GM12891 (cell line): ENCODE results near the gene PTPRG.

Experiments
- POLR2A ChIP-seq: IDR thresholded peaks from 2 replicates; pipeline ENCODE4 v1.6.1; 2011; ENCODE audit warnings: low read depth, low read length, control low read depth
- POLR2AphosphoS5 ChIP-seq: IDR thresholded peaks from 2 replicates; pipeline ENCODE4 v1.6.1; 2011; ENCODE audit warnings: low read depth, low read length, control low read depth
- TAF1 ChIP-seq: IDR thresholded peaks from 2 replicates; pipeline ENCODE4 v1.6.1; 2011; ENCODE audit warnings: low read depth, low read length, control low read depth

DNA sequence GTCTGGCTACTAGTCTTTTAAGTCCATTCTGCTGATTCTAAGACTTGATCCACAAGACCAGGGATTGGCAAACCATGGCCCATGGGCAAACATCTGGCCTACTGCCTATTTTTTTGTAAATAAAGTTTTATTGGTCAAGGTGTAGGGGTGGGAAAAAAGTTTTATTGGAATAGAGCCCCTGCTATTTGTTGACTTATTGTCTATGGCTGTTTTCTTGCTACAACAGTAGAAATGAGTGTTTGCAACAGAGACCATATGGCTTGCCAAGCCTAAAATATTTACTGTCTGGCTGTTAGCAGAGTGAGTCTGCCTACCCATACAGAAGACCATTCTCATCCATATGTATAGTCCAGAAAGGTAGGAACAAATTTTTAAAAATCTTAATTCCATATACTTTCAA, 106.4 kb downstream of the PTPRG start:
- no peak for TF ChIP-seq POLR2A
- no peak for TF ChIP-seq POLR2AphosphoS5
- TF ChIP-seq TAF1 = no peak
